Measurements from ENCODE around the gene ALK.

ALK gene

DNA sequence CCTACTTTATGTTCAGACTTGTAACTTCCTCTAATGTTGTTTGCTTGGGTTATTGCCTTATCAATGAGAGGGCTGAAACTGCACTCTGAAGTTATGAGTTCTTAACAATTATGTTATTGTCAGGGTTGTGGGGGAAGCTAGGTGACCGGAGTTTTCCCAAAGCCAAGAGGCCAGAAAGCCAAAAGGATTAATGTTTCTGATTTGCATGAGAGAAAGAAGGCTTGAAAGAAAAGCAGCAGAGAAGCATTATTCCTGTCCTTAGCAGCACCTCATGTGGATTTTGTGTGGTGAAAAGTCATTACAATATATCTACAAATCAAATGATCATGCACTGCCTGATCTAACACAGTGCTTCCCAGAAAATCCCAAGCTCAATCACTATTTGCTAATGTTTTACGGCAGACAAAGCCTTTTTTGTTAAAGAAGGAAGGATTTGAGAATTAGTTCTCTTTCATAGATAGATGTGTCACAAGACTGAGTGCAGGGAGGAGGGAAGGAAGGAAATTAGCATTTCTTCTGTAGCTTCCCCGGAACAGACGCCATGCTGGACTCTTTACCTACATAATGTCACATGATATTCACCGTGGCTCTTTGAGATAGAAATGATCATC, 203.2 kb downstream of the ALK start:
- no peak overlapping the region for H3K4me3 ChIP-seq (ENCODE audit: insufficient read depth, low read depth, low read length, poor library complexity, severe bottlenecking)
- no peak overlapping the region for H3K27ac ChIP-seq (ENCODE audit: insufficient read depth, low read length, poor library complexity, severe bottlenecking)
- no peaks in the 10 kb centered on the region for H3K36me3 ChIP-seq (ENCODE audit: control insufficient read depth, insufficient read depth, low read length)
- no peaks in the 10 kb centered on the region for H3K27me3 ChIP-seq (replicated peaks; ENCODE audit: control insufficient read depth, insufficient read depth, low read length, poor library complexity, severe bottlenecking)
- H3K4me1 ChIP-seq (ENCODE audit: control insufficient read depth, insufficient read depth, low read length, poor library complexity, severe bottlenecking) = no peaks in the 10 kb centered on the region
- no peak for DNase-seq
- no peaks in the 10 kb centered on the region for H3K9me3 ChIP-seq (ENCODE audit: control insufficient read depth, low read length)

DNA sequence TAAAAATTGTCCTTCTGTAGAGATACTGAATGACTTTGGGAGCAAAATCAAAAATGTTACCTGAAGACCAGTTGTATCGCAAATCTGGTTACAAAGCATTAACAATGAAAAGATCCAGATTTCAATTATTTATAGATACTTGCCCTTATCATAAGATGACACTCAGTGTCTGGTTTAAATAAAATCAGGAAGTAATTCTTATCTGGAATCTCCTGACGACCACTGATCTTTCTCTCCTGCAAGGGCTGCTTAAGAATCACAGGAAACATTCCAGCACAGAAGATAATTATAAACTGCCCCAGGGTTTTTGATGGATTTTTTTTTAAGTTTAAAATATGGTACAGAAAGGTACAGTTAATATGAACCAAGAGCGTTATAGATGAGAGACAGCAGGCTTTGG, 205.7 kb downstream of the ALK start:
- Histone ChIP-seq H3K4me1 (ENCODE audit: control insufficient read depth, insufficient read depth, low read length, poor library complexity, severe bottlenecking) (no peaks in the 10 kb centered on the region), H3K27ac (ENCODE audit: insufficient read depth, low read length, poor library complexity, severe bottlenecking) (no peak overlapping the region), H3K36me3 (ENCODE audit: control insufficient read depth, insufficient read depth, low read length) (no peaks in the 10 kb centered on the region), H3K9me3 (ENCODE audit: control insufficient read depth, low read length) (no peaks in the 10 kb centered on the region), H3K27me3 (replicated peaks; ENCODE audit: control insufficient read depth, insufficient read depth, low read length, poor library complexity, severe bottlenecking) (no peaks in the 10 kb centered on the region), H3K4me3 (ENCODE audit: insufficient read depth, low read depth, low read length, poor library complexity, severe bottlenecking) (no peak overlapping the region)
- DNase-seq = no peak

DNA sequence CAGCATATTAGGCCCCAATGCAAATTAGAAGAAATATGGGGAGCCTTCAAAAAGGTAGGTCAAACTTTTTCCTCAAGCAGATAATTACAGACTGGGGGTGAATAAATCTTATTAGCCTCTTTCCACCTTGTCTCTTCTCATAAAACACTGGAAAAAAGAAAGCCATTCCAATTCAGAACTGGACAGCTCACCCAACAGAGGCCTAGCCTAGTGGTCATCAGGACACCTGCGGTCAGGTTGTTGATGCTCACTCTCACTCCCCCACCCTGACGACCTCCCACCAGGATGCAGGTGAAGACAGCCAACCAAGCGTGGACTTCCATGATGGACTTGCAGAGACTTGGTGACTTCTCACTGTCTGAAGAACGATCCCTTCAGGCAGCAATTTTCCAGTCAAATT, 207.1 kb downstream of the ALK start:
- Histone ChIP-seq H3K27ac (ENCODE audit: insufficient read depth, low read length, poor library complexity, severe bottlenecking) (no peak overlapping the region), H3K4me1 (ENCODE audit: control insufficient read depth, insufficient read depth, low read length, poor library complexity, severe bottlenecking) (no peaks in the 10 kb centered on the region), H3K27me3 (replicated peaks; ENCODE audit: control insufficient read depth, insufficient read depth, low read length, poor library complexity, severe bottlenecking) (no peaks in the 10 kb centered on the region), H3K4me3 (ENCODE audit: insufficient read depth, low read depth, low read length, poor library complexity, severe bottlenecking) (no peak overlapping the region), H3K36me3 (ENCODE audit: control insufficient read depth, insufficient read depth, low read length) (no peaks in the 10 kb centered on the region), H3K9me3 (ENCODE audit: control insufficient read depth, low read length) (no peaks in the 10 kb centered on the region)
- no peak for DNase-seq

DNA sequence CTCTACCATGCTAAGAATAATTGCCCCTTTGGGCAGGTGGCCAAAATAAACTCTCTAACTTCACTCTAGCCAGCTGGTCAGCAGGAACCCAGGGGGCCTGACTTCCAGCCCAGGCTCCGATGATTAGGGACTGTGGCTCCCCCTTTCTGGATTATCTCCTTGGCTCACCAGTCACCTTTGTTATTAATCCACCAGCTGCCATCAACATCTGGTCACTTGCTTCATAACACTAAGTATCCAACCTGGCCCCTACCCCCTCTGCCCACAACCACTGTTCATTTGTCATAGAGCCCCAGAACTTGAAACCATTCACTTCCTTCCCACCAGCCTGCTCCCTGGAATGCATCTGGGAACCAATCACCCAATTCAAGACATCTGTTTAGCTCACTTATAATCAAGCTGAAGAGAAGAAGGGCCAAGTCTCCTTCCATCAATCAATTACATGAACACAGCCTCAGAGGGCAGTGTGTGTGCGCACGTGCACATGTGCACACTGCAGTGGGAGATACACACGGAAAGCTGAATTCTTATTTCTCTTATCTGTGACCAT, 215.1 kb downstream of the ALK start:
- Histone ChIP-seq H3K36me3 (ENCODE audit: control insufficient read depth, insufficient read depth, low read length) (no peaks in the 10 kb centered on the region), H3K27ac (ENCODE audit: insufficient read depth, low read length, poor library complexity, severe bottlenecking) (no peak overlapping the region), H3K9me3 (ENCODE audit: control insufficient read depth, low read length) (no peaks in the 10 kb centered on the region), H3K4me3 (ENCODE audit: insufficient read depth, low read depth, low read length, poor library complexity, severe bottlenecking) (no peak overlapping the region), H3K27me3 (replicated peaks; ENCODE audit: control insufficient read depth, insufficient read depth, low read length, poor library complexity, severe bottlenecking) (no peaks in the 10 kb centered on the region), H3K4me1 (ENCODE audit: control insufficient read depth, insufficient read depth, low read length, poor library complexity, severe bottlenecking) (no peaks in the 10 kb centered on the region)
- DNase-seq = no peak

DNA sequence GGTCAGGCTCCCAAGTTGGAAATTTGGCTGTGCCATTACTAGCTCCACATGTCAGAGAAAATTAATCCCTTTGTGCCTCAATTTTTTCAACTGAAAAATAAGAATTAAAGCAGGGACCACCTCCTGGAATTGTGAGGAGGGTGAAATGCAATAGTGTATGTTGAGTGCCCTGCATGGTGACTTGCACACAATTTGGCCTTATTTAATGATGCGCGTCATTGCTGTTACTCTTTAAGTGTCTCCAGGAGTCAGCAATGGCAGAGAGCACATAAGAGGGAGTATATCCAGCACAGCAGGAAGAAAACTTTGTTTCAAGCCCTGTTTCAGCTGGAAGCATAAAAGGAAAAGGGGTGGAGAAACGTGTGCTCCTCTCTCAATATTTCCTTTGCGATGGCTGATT, 215.8 kb downstream of the ALK start:
- Histone ChIP-seq H3K27ac (ENCODE audit: insufficient read depth, low read length, poor library complexity, severe bottlenecking) (no peak overlapping the region), H3K36me3 (ENCODE audit: control insufficient read depth, insufficient read depth, low read length) (no peaks in the 10 kb centered on the region), H3K9me3 (ENCODE audit: control insufficient read depth, low read length) (no peaks in the 10 kb centered on the region), H3K4me1 (ENCODE audit: control insufficient read depth, insufficient read depth, low read length, poor library complexity, severe bottlenecking) (no peaks in the 10 kb centered on the region), H3K4me3 (ENCODE audit: insufficient read depth, low read depth, low read length, poor library complexity, severe bottlenecking) (no peak overlapping the region), H3K27me3 (replicated peaks; ENCODE audit: control insufficient read depth, insufficient read depth, low read length, poor library complexity, severe bottlenecking) (no peaks in the 10 kb centered on the region)
- DNase-seq = no peak

DNA sequence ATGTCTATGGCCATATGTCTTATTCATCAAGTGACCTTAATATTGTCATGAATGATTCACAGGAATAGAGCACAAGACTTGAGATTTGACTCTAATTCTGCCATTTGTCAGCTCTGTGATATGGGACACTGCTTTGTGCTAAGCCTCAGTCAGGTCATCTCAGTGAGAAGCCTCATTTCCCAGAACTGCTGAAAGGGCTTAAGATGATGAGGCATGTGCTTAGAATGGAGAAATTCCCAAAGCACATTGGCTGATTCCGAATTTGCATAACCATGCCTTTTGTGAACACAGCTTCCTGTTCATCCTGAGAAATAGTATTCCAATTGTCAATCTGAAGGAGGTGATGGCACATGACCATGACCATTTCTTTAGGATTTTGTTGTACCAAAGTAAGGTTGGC, 218.1 kb downstream of the ALK start:
- Histone ChIP-seq H3K36me3 (ENCODE audit: control insufficient read depth, insufficient read depth, low read length) (no peaks in the 10 kb centered on the region), H3K9me3 (ENCODE audit: control insufficient read depth, low read length) (no peaks in the 10 kb centered on the region), H3K4me1 (ENCODE audit: control insufficient read depth, insufficient read depth, low read length, poor library complexity, severe bottlenecking) (no peaks in the 10 kb centered on the region), H3K27ac (ENCODE audit: insufficient read depth, low read length, poor library complexity, severe bottlenecking) (no peak overlapping the region), H3K27me3 (replicated peaks; ENCODE audit: control insufficient read depth, insufficient read depth, low read length, poor library complexity, severe bottlenecking) (no peaks in the 10 kb centered on the region), H3K4me3 (ENCODE audit: insufficient read depth, low read depth, low read length, poor library complexity, severe bottlenecking) (no peak overlapping the region)
- no peak for DNase-seq

DNA sequence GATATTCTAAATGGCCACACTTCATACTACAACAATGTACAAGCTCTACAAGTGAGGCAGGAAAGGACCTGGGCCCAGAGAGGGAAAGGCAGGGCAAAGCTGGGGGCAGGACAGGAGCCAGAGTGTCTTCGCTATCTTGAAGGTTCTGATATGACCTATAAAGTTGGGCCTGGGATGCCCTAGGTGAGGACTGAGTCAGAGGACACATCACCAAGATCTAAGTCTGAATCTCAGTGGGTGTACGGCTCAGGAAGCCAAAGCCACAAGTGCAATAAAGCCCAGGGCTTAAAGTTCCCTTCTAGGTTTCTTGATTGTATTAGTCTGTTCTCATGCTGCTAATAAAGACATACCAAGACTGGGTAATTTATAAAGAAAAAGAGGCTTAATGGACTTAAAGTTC, 219.1 kb downstream of the ALK start:
- H3K27me3 ChIP-seq (replicated peaks; ENCODE audit: control insufficient read depth, insufficient read depth, low read length, poor library complexity, severe bottlenecking) = no peaks in the 10 kb centered on the region
- no peaks in the 10 kb centered on the region for H3K9me3 ChIP-seq (ENCODE audit: control insufficient read depth, low read length)
- no peak overlapping the region for H3K4me3 ChIP-seq (ENCODE audit: insufficient read depth, low read depth, low read length, poor library complexity, severe bottlenecking)
- no peaks in the 10 kb centered on the region for H3K4me1 ChIP-seq (ENCODE audit: control insufficient read depth, insufficient read depth, low read length, poor library complexity, severe bottlenecking)
- no peak for DNase-seq
- no peak overlapping the region for H3K27ac ChIP-seq (ENCODE audit: insufficient read depth, low read length, poor library complexity, severe bottlenecking)
- no peaks in the 10 kb centered on the region for H3K36me3 ChIP-seq (ENCODE audit: control insufficient read depth, insufficient read depth, low read length)

DNA sequence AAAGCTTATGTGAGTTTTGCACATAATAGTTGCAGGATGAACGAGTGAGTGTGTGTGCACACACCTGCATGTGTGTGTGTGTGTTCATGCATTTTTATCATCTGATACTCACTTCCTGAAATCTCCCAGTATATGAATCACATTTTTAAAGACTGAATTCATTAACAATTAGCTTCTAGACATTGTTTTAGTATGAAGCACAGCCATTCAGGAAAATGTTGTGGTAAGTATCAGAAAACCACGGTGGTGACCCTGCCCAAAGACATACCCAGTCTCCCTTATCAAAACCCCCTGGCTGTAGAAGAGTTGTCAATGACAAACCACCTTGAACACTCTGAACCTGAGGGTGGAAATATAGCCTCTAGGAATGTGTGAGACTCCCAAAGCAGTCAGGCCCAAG, 220.8 kb downstream of the ALK start:
- Histone ChIP-seq H3K27me3 (replicated peaks; ENCODE audit: control insufficient read depth, insufficient read depth, low read length, poor library complexity, severe bottlenecking) (no peaks in the 10 kb centered on the region), H3K4me3 (ENCODE audit: insufficient read depth, low read depth, low read length, poor library complexity, severe bottlenecking) (no peak overlapping the region), H3K4me1 (ENCODE audit: control insufficient read depth, insufficient read depth, low read length, poor library complexity, severe bottlenecking) (no peaks in the 10 kb centered on the region), H3K36me3 (ENCODE audit: control insufficient read depth, insufficient read depth, low read length) (no peaks in the 10 kb centered on the region), H3K9me3 (ENCODE audit: control insufficient read depth, low read length) (no peaks in the 10 kb centered on the region), H3K27ac (ENCODE audit: insufficient read depth, low read length, poor library complexity, severe bottlenecking) (no peak overlapping the region)
- no peak for DNase-seq

DNA sequence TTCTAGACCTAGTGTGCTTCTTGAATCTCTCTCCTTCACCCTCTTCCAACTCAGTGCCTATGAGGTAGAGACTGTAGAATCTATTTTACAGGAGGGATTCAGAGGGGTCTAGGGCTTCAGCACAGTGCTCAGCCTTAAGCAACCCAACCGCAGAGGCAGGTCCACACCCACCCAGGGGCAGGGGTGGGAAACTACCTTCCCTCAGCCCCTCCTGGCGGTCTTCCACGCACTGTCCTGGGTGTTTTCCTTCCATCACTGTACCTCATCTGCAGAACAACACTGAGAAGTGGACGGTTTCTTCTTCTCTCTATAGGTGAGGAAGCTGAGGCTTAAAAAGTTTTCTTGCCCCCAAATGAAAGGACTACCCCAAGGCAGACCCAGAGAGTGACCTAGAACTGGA, 222.3 kb downstream of the ALK start:
- no peak overlapping the region for H3K4me3 ChIP-seq (ENCODE audit: insufficient read depth, low read depth, low read length, poor library complexity, severe bottlenecking)
- H3K27ac ChIP-seq (ENCODE audit: insufficient read depth, low read length, poor library complexity, severe bottlenecking) = no peak overlapping the region
- H3K9me3 ChIP-seq (ENCODE audit: control insufficient read depth, low read length) = no peaks in the 10 kb centered on the region
- no peaks in the 10 kb centered on the region for H3K27me3 ChIP-seq (replicated peaks; ENCODE audit: control insufficient read depth, insufficient read depth, low read length, poor library complexity, severe bottlenecking)
- DNase-seq = no peak
- no peaks in the 10 kb centered on the region for H3K4me1 ChIP-seq (ENCODE audit: control insufficient read depth, insufficient read depth, low read length, poor library complexity, severe bottlenecking)
- no peaks in the 10 kb centered on the region for H3K36me3 ChIP-seq (ENCODE audit: control insufficient read depth, insufficient read depth, low read length)

DNA sequence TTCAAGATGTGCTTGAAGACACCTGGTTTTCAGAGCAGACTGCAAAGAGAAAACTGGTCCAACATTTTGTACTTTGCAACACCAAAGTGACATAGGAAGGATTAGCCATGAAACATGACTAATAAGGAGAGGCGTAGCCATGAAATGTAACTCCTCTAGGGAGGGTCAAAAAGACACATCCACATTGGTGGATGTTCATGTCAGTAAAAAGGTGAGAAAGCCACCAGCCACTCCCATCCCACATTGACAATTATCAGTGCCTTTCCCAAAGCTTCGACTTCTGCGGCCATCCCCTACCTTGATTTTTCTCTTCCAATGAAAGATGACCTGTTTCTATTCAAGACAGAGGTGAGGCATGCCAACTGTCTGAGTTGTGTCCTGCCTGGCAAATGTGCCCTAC, 223.2 kb downstream of the ALK start:
- no peak overlapping the region for H3K4me3 ChIP-seq (ENCODE audit: insufficient read depth, low read depth, low read length, poor library complexity, severe bottlenecking)

More for the DNA sequence above, 223.2 kb downstream of the ALK start:
- Histone ChIP-seq H3K9me3 (ENCODE audit: control insufficient read depth, low read length) (no peaks in the 10 kb centered on the region), H3K4me1 (ENCODE audit: control insufficient read depth, insufficient read depth, low read length, poor library complexity, severe bottlenecking) (no peaks in the 10 kb centered on the region), H3K27me3 (replicated peaks; ENCODE audit: control insufficient read depth, insufficient read depth, low read length, poor library complexity, severe bottlenecking) (no peaks in the 10 kb centered on the region), H3K27ac (ENCODE audit: insufficient read depth, low read length, poor library complexity, severe bottlenecking) (no peak overlapping the region), H3K36me3 (ENCODE audit: control insufficient read depth, insufficient read depth, low read length) (no peaks in the 10 kb centered on the region)
- no peak for DNase-seq

All from effector memory CD4-positive, alpha-beta T cell (primary cell).